GM21717 (cell line): Measurements from ENCODE around the gene SFXN5.

Experiments
- ATAC-seq: cut with Tn5 transposase; IDR thresholded peaks from one replicate; pipeline ENCODE4 v1.9.1; 2021; ENCODE audit warnings: mild to moderate bottlenecking, moderate library complexity; ENCODE audit not compliant: unreplicated experiment

Gene SFXN5

DNA sequence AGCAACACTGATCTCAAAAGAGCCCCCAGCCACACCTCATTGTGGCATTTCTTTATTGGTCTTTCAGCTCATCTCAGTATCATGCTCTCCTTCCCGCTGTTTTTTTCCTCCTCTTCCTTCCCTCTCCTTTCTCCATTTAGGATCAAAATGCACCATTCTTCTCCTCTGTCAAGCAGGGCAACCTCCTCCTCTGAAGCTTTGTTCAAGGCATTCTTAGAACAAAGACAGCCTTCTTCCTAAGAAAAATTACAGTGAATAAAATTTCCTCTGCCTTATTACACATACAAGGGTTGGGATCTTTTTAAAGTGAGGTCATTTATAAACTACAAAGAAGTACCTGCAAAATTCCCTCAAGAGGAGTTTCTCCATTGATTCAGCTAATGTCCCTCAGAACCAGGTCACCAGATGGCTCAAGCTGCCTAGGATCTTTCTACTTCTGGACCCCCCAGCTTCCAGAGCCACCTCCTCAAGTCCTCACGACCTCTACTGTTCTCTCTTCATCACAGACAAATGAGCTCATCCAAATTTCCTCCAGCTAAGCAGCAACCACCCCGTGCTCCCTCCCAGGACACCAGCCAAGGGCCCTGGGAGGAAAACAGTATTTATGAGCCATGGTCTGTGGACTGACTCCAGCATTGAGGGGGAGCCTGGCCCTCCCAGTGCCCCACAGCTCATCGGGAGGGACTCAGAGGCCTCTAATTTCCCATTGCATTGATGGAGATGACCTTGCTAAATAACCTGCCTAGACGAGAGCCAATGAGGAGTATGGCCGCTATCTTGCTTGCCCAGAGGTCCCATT lies 18.0 kb downstream of the SFXN5 start:
- ATAC-seq = no peak

GRCh38 chr2:73050121-73050545 lies 21.4 kb downstream of the SFXN5 start:
- ATAC-seq = no peak

GRCh38 chr2:73043929-73044832 lies 27.3 kb downstream of the SFXN5 start:
- ATAC-seq = no peak

DNA sequence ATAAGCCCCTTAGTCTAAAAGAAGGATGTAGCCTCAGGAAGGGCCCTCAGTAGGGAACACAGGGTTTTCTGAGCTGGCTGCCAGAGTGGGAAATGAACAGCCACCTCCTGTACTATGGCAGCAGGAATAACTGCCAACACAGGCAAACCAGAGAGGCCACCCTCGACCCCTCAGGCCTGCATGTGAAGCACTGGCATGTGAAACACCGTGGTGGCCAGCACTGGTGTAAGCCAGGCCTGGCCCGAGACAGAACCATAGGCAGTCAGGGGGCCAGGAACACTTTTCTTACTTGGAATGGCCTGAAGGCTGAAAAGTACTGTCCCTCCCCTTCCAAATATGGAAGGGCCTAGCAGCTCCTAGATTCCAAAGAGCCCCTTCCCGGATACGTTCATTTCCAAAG lies 28.2 kb downstream of the SFXN5 start:
- no peak for ATAC-seq

- ATAC-seq = no peak
Measured at GRCh38 chr2:73037947-73038585, 33.4 kb downstream of the SFXN5 start.

DNA sequence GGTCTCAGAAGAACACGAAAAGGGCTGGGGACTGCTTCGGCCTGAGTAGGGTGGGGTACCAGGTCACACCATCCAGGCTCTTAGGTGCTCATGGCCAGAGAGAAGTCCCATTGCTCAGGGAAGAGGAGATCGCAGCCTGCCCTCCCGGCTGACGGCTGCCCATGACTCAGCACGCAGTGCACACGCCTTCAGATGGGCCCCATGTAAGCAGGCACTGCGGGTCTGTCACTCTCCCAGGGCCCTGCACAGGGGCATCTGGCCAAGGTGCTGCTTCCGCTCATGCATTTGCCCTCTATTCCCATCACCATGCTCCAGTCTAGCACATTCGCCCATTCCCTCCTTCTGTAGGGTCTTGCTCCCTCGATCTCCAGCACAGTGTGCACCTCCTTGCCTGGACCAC lies 34.7 kb downstream of the SFXN5 start:
- no peak for ATAC-seq

- no peak for ATAC-seq
Measured at GRCh38 chr2:73035899-73036711, 35.4 kb downstream of the SFXN5 start.

DNA sequence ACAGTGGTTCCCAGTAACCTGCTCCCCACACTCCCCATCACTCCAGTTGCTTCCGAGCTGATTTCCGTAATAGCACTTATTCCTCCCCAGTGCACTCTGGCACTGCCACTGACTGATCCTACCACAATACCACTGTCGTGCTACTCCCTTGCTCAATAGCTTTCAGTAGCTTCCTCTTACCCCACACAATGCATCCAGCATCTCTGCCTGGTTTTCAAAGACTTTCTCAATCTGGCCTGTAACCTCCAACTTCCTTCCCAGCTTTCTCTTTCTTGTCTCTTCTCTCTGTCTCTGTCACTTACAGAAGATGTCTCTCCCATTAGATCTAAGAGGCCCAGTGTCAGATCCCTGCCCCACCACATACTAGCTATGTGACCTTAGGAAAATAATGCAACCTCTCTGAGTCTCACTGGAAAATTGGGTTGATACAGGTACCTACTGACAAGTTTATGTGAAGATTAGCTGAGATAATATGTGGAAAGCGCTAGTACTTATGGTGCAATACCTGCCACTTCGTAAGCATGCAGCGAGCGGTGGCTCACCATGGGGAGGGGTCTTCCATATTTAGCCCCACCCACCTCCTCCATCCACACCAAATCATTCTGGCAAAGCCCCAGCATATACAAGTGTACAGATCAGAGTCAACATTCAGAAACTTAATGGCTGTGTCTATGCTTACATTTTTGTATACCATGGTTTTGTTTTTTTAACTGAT lies 36.7 kb downstream of the SFXN5 start:
- no peak for ATAC-seq

DNA sequence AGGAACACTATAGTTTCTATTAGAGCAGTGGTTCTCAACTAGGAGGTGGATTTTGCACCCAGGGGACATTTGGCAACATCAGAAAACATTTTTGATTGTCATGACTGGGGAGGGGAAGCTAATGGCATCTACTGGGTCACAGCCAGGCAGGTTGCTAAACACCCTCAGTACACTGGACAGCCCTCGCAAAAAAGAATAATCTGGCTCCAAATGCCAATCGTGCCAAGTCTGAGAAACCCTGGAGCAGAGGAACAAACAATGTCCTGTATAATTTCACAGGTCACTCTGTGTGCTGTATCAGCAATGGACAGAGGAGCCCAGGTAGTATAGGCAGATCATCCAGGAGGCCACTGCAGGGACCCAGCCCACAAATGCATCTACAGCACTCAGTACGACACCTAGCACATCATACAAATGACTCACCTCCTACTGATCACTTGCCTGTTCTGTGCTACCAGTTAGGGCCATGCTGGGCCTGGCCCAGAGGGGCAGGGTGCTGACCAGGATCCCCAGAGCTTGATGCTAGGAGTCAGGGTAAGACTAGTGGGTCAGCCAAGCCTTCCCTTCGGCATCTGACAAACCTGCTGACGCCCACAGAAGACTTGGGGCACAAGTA lies 37.6 kb downstream of the SFXN5 start:
- ATAC-seq = no peak

DNA sequence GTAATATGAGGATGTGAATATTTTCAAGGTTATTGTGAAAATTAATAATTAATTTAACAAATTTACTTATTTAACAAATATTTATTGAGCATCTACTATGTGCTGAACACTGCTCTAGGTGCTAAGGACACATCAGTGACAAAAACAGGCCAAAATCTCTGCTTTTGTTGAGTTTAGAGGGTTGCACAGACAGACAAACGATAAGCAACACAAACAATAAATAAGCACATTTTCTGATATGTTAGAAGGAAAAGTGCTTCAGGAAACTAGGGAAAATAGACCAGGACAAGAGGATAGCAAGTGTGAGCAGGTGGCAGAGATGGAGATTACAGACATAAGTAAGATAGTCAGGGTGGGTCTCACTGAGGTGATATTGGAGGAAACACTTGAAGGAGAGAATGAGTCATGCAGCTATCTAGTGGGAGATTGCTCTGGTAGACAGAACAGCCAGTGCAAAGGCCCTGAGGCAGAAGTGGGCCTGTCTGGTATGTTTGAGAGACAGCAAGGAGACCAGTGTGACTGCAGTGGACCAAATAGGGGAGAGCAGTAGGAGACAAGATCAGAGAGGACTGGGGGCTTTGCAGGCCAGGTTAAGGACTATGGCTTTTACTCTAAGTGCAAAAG lies 38.3 kb downstream of the SFXN5 start:
- no peak for ATAC-seq

- ATAC-seq = no peak
Measured at GRCh38 chr2:73032702-73033097, 38.8 kb downstream of the SFXN5 start.

DNA sequence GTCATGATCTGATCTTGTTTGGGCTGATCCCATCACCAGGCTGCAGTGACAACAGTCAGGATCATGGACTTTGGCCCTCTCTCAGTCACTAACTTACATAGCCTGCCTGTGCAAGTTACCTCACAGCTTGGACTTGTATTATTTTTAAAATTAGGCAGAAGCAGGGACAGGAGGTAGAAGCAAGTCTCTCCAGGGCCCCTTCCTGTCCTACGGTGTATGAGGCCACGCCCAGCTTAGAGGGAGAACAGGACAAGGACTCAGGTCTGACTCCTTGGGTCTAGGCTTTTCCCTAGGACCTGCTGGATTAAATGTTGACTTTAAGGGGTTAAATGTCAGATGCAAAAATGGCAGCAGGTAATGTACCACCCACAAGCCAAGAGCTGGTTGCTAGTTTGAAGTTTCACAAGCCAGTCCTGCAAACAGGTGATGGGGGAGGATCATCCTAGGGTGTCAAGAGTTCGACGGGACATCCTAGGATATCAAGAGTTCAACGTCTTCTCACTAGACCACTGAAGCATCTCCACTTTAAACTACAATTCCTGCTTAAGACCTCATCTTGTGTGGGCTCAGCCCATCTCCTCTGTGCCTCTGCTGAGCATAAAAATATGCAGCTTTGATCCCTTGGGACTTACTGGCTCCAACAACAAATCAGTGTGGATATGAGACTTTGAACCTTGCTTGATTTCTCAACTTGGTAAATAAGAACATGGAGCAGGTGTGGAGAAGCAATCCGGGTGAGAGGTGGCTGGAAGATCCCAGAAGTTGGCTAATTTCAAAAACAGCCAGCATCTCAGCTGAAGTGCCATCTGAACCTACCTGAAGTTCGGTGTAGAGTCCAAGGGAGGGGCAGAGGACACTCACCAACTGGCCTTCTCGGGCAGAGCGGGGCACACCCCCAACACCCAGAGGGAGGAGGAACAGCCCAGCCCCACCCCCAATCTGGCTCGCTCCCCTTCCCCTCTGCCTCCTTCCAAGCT lies 39.5 kb downstream of the SFXN5 start:
- ATAC-seq = no peak

DNA sequence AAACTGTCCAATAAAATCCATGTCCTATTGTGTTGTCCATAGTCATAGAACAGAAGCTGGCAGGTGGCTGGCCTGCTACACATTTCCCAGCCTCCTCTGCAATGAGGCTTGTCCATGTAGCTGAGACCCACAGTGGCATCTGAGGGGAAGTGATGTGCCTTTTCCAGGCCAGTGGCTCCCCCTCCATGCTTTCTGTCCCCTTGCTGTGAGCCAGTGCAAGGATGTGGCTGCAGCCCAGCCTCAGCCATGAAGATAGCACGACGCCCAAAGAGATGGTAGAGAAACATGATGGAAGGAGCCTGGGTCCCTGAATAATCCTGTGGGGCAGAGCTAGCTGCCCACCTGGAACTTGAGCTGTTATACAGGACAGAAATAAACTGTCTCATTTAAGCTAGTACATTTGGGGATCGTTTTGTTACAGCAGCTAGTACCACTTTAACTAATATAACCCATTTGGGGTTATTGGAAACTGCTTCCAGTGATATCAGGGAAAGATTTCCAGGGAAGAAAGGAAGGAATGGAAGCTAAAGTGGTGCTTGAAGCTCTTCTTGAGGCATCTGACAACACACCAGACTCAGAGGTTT lies 40.3 kb downstream of the SFXN5 start:
- ATAC-seq = no peak

DNA sequence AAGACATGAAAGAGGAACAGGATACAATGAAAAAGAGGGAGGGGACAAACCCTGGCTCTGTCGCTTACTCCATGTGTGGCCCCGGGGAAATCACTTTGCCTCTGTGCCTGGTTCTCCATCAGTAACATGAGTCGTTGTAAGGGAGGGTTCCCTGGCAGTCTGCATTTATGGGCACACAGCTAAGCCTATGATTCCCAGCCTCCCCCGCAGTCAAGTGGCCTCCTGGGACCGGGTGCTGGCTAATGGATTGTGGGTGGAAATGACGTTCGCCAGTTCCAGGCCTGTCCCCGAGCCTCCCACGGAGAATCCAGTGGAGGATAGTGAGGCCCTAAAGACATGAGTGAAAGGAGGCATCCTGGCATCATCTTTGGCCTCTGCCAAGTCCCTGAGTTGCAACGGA lies 42.7 kb downstream of the SFXN5 start:
- no peak for ATAC-seq

GRCh38 chr2:73027340-73027739 lies 44.2 kb downstream of the SFXN5 start:
- no peak for ATAC-seq

- ATAC-seq = no peak
Measured at GRCh38 chr2:73023497-73023896, 48.0 kb downstream of the SFXN5 start.

DNA sequence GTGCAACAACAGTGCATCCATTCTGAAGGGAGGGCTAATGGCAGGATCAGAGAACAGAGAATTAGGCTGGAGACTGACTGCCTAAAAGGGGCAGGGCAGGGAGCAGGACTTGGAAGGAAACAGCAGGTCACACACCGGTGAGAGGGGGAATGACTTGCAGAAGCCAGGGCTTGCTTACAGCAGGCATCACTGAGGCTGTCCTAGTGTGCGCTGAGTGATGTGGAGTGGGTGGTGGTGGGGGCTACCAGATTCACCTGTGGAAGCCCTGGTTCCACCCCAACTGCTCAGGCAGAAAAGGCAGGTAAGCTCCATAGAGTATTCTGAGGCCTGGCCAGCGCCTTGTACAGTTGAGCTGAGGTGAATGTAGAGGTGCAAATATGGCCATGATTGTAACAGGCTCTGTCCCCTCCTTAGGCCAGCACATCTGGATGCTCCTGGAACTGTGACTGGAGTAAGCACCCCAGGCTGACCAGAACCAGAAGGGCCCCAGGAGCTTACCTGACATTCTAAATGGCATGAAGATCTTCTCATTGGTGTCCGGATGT lies 49.4 kb downstream of the SFXN5 start:
- ATAC-seq = no peak
